Tibial nerve (tissue), 4 donors: ENCODE measurements around the gene AGAP3. TPM values are rescaled to one million over a fixed set of nuclear protein-coding genes. Genes with fewer than 3 reads are reported as not detected.

Source experiments
- DNase-seq, 2 donors: peaks; one replicate each; pipeline ENCODE4 v3.0.0-alpha.2; 2019; ENCODE audit warnings: low spot score in 2 of 2
- H3K27ac ChIP-seq, 4 donors: fragments of 200-600 bp; sonication (generic) in 3 of 4; one replicate each; pipeline ENCODE4 v1.5.1; 2017 to 2019; ENCODE audit warnings: mild to moderate bottlenecking in 1 of 4
- H3K27me3 ChIP-seq, 2 donors: fragments of 200-600 bp; sonication (generic) in 1 of 2; one replicate each; pipeline versions ENCODE4 v1.5.1 to v1.6.0; 2017 to 2019
- H3K36me3 ChIP-seq, 3 donors: fragments of 200-600 bp; sonication (generic); one replicate each; pipeline ENCODE4 v1.5.1; 2018 to 2019
- H3K4me1 ChIP-seq, 4 donors: fragments of 200-600 bp; sonication (generic) in 3 of 4; one replicate each; pipeline ENCODE4 v1.5.1; 2017 to 2019
- H3K4me3 ChIP-seq, 4 donors: fragments of 200-600 bp; sonication (generic) in 3 of 4; one replicate each; pipeline ENCODE4 v1.5.1; 2017 to 2019; ENCODE audit warnings: mild to moderate bottlenecking in 1 of 4, moderate library complexity in 1 of 4
- H3K9me3 ChIP-seq, 4 donors: fragments of 200-600 bp; sonication (generic) in 3 of 4; one replicate each; pipeline ENCODE4 v1.5.1; 2017 to 2019
- EP300 ChIP-seq, 2 donors: sonication (generic); formaldehyde crosslinking; IDR thresholded peaks; one replicate each; pipeline ENCODE4 v1.6.1; 2017; ENCODE audit warnings: antibody characterized with exemption in 2 of 2, mild to moderate bottlenecking in 1 of 2
- POLR2A ChIP-seq, 2 donors: fragments of 450-650 bp; IDR thresholded peaks; one replicate each; pipeline ENCODE4 v1.6.1; 2017; ENCODE audit warnings: antibody characterized with exemption in 2 of 2, mild to moderate bottlenecking in 2 of 2, moderate library complexity in 2 of 2
- WGBS, 2 donors: methylation state at CpG; one replicate each; pipeline ENCODE4 v1.1.5; 2018; 5-methylcytosine and 5-hydroxymethylcytosine counted together
- total RNA-seq, 4 donors: library from RNA; depleted of rRNA; stranded (reverse); fragments of >200 nt; gene quantifications; one replicate each; pipeline ENCODE4 v1.1.0, GENCODE V29; 2016
- TF ChIP-seq, protein P1 (sequence below), 5 experiments: fragments of 200-600 bp in 3 of 5; fragments of 450-650 bp in 2 of 5; sonication (generic) in 3 of 5; IDR thresholded peaks; one replicate each; pipeline ENCODE4 v1.5.1; 2016 to 2019; ENCODE audit warnings: antibody characterized with exemption in 5 of 5, mild to moderate bottlenecking in 3 of 5, moderate library complexity in 2 of 5

The AGAP3 gene
- total RNA-seq, 4 donors from 2014 or later: 40.0 to 114 (median 87.2) TPM

DNA sequence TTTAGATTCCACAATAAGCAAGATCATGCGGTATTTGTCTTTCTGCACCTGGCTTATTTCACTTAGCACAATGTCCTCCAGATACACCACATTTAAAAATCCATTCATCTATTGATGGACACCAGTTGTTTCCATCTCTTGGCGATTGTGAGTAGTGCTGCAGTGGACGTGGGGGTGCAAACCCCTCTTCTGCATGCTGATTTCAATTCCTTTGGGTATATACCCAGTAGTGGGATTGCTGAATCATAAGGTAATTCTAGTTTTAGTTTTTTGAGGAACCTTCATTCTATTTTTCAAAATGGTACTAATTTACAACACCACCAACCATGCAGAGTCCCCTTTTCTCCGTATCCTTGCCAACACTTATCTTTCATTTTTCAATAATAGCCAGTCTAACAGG, 102.8 kb downstream of the AGAP3 start:
- WGBS, 2 donors: 73 to 82% methylated on average over 4 of the region's 4 CpGs
- Histone ChIP-seq H3K9me3 (no peaks in the 10 kb centered on the region), H3K4me3 (no peak overlapping the region), H3K36me3 (no peaks in the 10 kb centered on the region), H3K27me3 (peaks cover 0 to 11% of the 10 kb centered on the region in 2 donors), H3K4me1 (no peaks in the 10 kb centered on the region), H3K27ac (no peak overlapping the region)
- TF ChIP-seq POLR2A (IDR thresholded peaks at IDR 0.05) (no peak), EP300 (IDR thresholded peaks at IDR 0.05) (no peak)
- TF ChIP-seq, protein P1, sequence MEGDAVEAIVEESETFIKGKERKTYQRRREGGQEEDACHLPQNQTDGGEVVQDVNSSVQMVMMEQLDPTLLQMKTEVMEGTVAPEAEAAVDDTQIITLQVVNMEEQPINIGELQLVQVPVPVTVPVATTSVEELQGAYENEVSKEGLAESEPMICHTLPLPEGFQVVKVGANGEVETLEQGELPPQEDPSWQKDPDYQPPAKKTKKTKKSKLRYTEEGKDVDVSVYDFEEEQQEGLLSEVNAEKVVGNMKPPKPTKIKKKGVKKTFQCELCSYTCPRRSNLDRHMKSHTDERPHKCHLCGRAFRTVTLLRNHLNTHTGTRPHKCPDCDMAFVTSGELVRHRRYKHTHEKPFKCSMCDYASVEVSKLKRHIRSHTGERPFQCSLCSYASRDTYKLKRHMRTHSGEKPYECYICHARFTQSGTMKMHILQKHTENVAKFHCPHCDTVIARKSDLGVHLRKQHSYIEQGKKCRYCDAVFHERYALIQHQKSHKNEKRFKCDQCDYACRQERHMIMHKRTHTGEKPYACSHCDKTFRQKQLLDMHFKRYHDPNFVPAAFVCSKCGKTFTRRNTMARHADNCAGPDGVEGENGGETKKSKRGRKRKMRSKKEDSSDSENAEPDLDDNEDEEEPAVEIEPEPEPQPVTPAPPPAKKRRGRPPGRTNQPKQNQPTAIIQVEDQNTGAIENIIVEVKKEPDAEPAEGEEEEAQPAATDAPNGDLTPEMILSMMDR (IDR thresholded peaks at IDR 0.05): no peak
- no peak for DNase-seq

DNA sequence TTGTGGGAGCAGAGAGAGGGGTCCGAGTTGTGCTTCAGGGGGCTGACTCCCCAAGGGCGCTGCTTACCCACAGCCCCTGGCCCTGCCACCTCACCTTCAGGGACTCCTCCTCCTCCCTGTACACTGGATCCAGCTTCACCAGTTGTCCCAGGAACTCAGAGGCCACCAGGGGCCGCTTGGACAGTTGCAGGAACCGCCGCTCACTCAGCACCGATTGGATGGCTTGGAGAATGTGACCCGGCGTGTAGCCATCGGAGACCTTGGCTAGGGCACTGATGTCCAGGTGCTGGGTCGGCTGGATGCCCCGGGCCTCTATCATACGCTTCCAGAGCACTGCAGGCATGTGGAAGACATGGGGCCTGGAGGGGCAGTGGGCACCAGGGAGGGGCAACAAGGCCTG, 105.3 kb downstream of the AGAP3 start:
- TF ChIP-seq POLR2A (IDR thresholded peaks at IDR 0.05) (no peak), EP300 (IDR thresholded peaks at IDR 0.05) (no peak)
- TF ChIP-seq, protein P1 (IDR thresholded peaks at IDR 0.05): no peak
- H3K27ac ChIP-seq: no peak overlapping the region
- no peaks in the 10 kb centered on the region for H3K9me3 ChIP-seq
- DNase-seq: no peak
- peaks cover 0 to 11% of the 10 kb centered on the region in 2 donors for H3K27me3 ChIP-seq
- no peaks in the 10 kb centered on the region for H3K4me1 ChIP-seq
- H3K36me3 ChIP-seq: no peaks in the 10 kb centered on the region
- no peak overlapping the region for H3K4me3 ChIP-seq
- 76 to 80% methylated on average over 12 of the region's 12 CpGs for WGBS, 2 donors

DNA sequence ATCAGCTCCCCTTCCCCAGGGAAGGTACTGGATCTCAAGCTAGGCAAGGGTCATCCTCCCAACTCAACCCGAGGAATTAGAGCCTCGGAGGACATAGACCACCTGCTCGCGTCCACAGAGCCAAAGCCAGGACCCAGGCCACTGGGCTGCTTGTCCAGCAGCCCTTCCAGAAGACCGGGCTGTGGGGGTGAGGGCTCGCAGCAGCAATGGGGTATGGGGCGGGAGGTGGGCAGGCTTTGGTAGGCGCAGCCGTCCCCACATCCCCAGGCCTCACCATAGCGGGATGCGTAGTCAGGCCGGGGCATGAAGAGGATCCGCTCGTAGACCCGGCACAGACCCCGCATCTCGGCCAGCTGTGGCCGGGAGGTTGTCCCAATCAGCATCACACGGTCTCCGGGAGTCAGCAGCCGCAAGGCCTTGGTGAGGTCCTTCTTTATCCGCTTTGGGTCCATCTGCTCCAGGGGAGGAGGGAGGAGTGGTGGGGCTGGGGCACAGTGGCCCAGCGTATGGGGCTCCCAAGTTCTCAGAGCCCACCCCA, 105.8 kb downstream of the AGAP3 start:
- WGBS, 2 donors: 87 to 95% methylated on average over 15 to 23 of the region's 23 CpGs
- DNase-seq: no peak
- TF ChIP-seq EP300 (IDR thresholded peaks at IDR 0.05) (no peak), POLR2A (IDR thresholded peaks at IDR 0.05) (no peak)
- TF ChIP-seq, protein P1 (IDR thresholded peaks at IDR 0.05): no peak
- Histone ChIP-seq H3K27ac (no peak overlapping the region), H3K4me3 (no peak overlapping the region), H3K27me3 (peaks cover 0 to 6% of the 10 kb centered on the region in 2 donors), H3K9me3 (no peaks in the 10 kb centered on the region), H3K36me3 (no peaks in the 10 kb centered on the region), H3K4me1 (no peaks in the 10 kb centered on the region)

- 84 to 89% methylated on average over 14 of the region's 14 CpGs for WGBS, 2 donors
- DNase-seq: no peak
- Histone ChIP-seq H3K4me3 (no peak overlapping the region), H3K9me3 (no peaks in the 10 kb centered on the region), H3K4me1 (no peaks in the 10 kb centered on the region), H3K36me3 (no peaks in the 10 kb centered on the region), H3K27me3 (no peaks in the 10 kb centered on the region), H3K27ac (no peak overlapping the region)
- TF ChIP-seq, protein P1 (IDR thresholded peaks at IDR 0.05): no peak
- TF ChIP-seq POLR2A (IDR thresholded peaks at IDR 0.05) (no peak), EP300 (IDR thresholded peaks at IDR 0.05) (no peak)
These were observed 107.1 kb downstream of the AGAP3 start for GRCh38 chr7:151193203-151193978.

Other genes with a start within 250 kb of the AGAP3 start
- not detected for gene AOC1, start 234.0 kb upstream of the AGAP3 start, total RNA-seq
- 1 to 10 TPM; 1.5 to 9.0 (median 2.4) TPM for gene KCNH2, start 108.2 kb upstream of the AGAP3 start, total RNA-seq
- 10 to 100 TPM; 20.3 to 38.1 (median 23.8) TPM for gene NOS3, start 95.5 kb upstream of the AGAP3 start, total RNA-seq
- not detected for gene ATG9B, start 62.0 kb upstream of the AGAP3 start, total RNA-seq
- 10 to 100 TPM; 21.0 to 49.0 (median 31.6) TPM for gene ABCB8, start 58.0 kb upstream of the AGAP3 start, total RNA-seq
- 1 to 10 TPM; 1.7 to 6.0 (median 4.0) TPM for gene ASIC3, start 37.9 kb upstream of the AGAP3 start, total RNA-seq
- gene CDK5, start 28.6 kb upstream of the AGAP3 start, total RNA-seq: 10 to 100 TPM in 1 of 4 donors, 1 to 10 TPM in 3; 3.6 to 13.1 (median 7.1) TPM
- gene SLC4A2, start 26.9 kb upstream of the AGAP3 start, total RNA-seq: 100 to 1,000 TPM in 1 of 4 donors, 10 to 100 TPM in 3; 74.3 to 111 (median 91.4) TPM
- 100 to 1,000 TPM in 1 of 4 donors, 10 to 100 TPM in 3; 69.9 to 139 (median 79.7) TPM for gene FASTK, start 5.7 kb upstream of the AGAP3 start, total RNA-seq
- gene TMUB1, start 3.0 kb upstream of the AGAP3 start, total RNA-seq: 10 to 100 TPM; 24.3 to 61.5 (median 33.8) TPM
- gene GBX1, start 81.2 kb downstream of the AGAP3 start, total RNA-seq: not detected
- not detected for gene ASB10, start 100.8 kb downstream of the AGAP3 start, total RNA-seq
- not detected for gene H2BK1, start 124.0 kb downstream of the AGAP3 start, total RNA-seq
- 10 to 100 TPM; 34.3 to 72.9 (median 34.9) TPM for gene ABCF2, start 140.7 kb downstream of the AGAP3 start, total RNA-seq
- gene CHPF2, start 146.0 kb downstream of the AGAP3 start, total RNA-seq: 10 to 100 TPM; 34.5 to 58.5 (median 40.2) TPM
- gene SMARCD3, start 162.2 kb downstream of the AGAP3 start, total RNA-seq: 10 to 100 TPM; 55.5 to 97.2 (median 77.3) TPM